ENCODE results near the gene PRODH2. TPM values are rescaled to one million over a fixed set of nuclear protein-coding genes. Genes with fewer than 3 reads are reported as not detected.

PRODH2 gene
- total RNA-seq, 2 experiments from 2014 or later: not detected

DNA sequence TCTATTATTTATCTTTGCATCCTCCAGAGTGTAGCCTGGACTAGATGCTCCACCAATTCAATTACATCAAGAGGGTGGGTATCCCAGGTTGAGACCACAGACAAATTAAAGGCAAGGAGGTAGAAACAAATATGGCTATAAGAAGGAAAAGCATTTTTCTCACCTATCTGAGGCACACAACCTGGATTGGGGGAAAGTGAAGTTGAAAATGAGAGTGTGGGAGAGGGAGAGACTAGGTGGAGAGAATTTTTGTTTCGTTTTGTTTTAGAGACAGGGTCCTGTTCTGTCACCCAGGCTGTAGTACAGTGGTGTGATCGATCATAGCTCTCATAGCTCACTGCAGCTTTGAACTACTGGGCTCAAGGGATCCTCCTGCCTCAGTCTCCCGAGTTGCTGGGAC is 5.8 kb upstream of the PRODH2 start:
- Mint-ChIP-seq H3K9me3 (no peaks in the 10 kb centered on the region), H3K27me3 (peaks cover 31% of the 10 kb centered on the region), H3K4me3 (no peak overlapping the region), H3K36me3 (ENCODE audit: low read depth) (no peaks in the 10 kb centered on the region), H3K4me1 (ENCODE audit: low read depth) (no peaks in the 10 kb centered on the region), H3K27ac (no peak overlapping the region)
- ChIA-PET POLR2A (interaction anchor here (0.6 kb wide), 1 partner anchor 956 kb away, joined by 3 read pairs; no protein-coding TSS in a partner anchor), CTCF (no interaction called here)
- no peak overlapping the region for H3K27ac ChIP-seq (ENCODE audit: low read depth in 1 of 2, low read length in 2 of 2)
- peaks cover 5 to 10% of the 10 kb centered on the region in 2 experiments for H3K27me3 ChIP-seq (ENCODE audit: control insufficient read depth in 1 of 2, insufficient read depth in 2 of 2, low read length in 2 of 2)
- ATAC-seq (ENCODE audit: poor library complexity): no peak
- no peaks in the 10 kb centered on the region for H3K9me3 ChIP-seq (ENCODE audit: control insufficient read depth in 1 of 2, insufficient read depth in 1 of 2, low read length in 2 of 2)
- TF ChIP-seq, protein P1, sequence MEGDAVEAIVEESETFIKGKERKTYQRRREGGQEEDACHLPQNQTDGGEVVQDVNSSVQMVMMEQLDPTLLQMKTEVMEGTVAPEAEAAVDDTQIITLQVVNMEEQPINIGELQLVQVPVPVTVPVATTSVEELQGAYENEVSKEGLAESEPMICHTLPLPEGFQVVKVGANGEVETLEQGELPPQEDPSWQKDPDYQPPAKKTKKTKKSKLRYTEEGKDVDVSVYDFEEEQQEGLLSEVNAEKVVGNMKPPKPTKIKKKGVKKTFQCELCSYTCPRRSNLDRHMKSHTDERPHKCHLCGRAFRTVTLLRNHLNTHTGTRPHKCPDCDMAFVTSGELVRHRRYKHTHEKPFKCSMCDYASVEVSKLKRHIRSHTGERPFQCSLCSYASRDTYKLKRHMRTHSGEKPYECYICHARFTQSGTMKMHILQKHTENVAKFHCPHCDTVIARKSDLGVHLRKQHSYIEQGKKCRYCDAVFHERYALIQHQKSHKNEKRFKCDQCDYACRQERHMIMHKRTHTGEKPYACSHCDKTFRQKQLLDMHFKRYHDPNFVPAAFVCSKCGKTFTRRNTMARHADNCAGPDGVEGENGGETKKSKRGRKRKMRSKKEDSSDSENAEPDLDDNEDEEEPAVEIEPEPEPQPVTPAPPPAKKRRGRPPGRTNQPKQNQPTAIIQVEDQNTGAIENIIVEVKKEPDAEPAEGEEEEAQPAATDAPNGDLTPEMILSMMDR (IDR thresholded peaks at IDR 0.05): no peak
- no peak for DNase-seq
- H3K4me3 ChIP-seq (ENCODE audit: low read length): no peak overlapping the region
- H3K36me3 ChIP-seq (ENCODE audit: insufficient read depth, low read length): no peaks in the 10 kb centered on the region
- no peaks in the 10 kb centered on the region for H3K4me1 ChIP-seq (ENCODE audit: insufficient read depth, low read length)
- intact Hi-C loops (cut with DNase I, micrococcal nuclease): no loop called here

DNA sequence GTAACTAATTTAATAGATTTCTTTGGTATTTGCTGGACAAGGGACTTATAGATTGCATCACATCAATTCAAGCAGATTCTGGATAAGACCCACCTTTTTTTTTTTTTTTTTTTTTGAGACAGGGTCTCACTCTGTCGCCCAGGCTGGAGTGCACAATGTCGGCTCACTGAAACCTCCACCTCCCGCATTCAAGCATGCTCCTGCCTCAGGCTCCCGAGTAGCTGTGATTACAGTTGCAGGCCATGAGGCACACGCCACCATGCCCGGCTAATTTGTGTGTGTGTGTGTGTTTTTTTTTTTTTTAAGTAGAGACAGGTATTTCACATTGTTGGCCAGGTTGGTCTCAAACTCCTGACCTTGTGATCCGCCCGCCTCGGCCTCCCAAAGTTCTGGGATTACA is 4.2 kb upstream of the PRODH2 start:
- no peak overlapping the region for H3K27ac Mint-ChIP-seq
- TF ChIP-seq, protein P1 (IDR thresholded peaks at IDR 0.05): no peak

DNA sequence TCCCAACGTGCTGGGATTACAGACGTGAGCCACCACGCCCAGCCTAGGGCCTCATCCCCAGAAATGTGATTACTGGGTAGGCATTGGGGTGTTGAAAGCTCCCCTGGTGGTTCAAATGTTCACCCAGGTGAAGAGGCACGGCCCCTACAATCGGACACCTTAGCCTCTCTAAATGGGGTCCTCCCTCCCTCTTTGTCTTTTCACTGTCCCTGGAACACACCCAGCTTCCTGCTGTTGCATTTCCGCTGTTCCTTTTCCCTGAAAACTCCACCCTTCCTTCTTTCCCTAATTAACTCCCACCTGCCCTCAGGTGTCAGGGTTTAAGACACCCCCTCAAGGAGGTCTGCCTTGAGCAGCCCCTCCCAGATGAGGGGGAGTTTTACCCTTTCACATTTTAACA is 3.6 kb upstream of the PRODH2 start:
- DNase-seq (no peak), ATAC-seq (ENCODE audit: poor library complexity) (no peak)
- Histone ChIP-seq H3K27me3 (ENCODE audit: control insufficient read depth in 1 of 2, insufficient read depth in 2 of 2, low read length in 2 of 2) (peaks cover 5 to 6% of the 10 kb centered on the region in 2 experiments), H3K9me3 (ENCODE audit: control insufficient read depth in 1 of 2, insufficient read depth in 1 of 2, low read length in 2 of 2) (no peaks in the 10 kb centered on the region), H3K27ac (ENCODE audit: low read depth in 1 of 2, low read length in 2 of 2) (no peak overlapping the region), H3K4me1 (ENCODE audit: insufficient read depth, low read length) (no peaks in the 10 kb centered on the region), H3K36me3 (ENCODE audit: insufficient read depth, low read length) (no peaks in the 10 kb centered on the region), H3K4me3 (ENCODE audit: low read length) (no peak overlapping the region)
- Mint-ChIP-seq H3K27me3 (peaks cover 29% of the 10 kb centered on the region), H3K36me3 (ENCODE audit: low read depth) (no peaks in the 10 kb centered on the region), H3K9me3 (no peaks in the 10 kb centered on the region), H3K4me1 (ENCODE audit: low read depth) (no peaks in the 10 kb centered on the region), H3K27ac (no peak overlapping the region), H3K4me3 (no peak overlapping the region)
- ChIA-PET CTCF (no interaction called here), POLR2A (no interaction called here)
- TF ChIP-seq, protein P1 (IDR thresholded peaks at IDR 0.05): no peak
- intact Hi-C loops (cut with DNase I, micrococcal nuclease): no loop called here

More for the DNA sequence above, 4.2 kb upstream of the PRODH2 start:
- Histone ChIP-seq H3K4me3 (ENCODE audit: low read length) (no peak overlapping the region), H3K27me3 (ENCODE audit: control insufficient read depth in 1 of 2, insufficient read depth in 2 of 2, low read length in 2 of 2) (peaks cover 5 to 6% of the 10 kb centered on the region in 2 experiments), H3K27ac (ENCODE audit: low read depth in 1 of 2, low read length in 2 of 2) (no peak overlapping the region), H3K36me3 (ENCODE audit: insufficient read depth, low read length) (no peaks in the 10 kb centered on the region), H3K9me3 (ENCODE audit: control insufficient read depth in 1 of 2, insufficient read depth in 1 of 2, low read length in 2 of 2) (no peaks in the 10 kb centered on the region), H3K4me1 (ENCODE audit: insufficient read depth, low read length) (no peaks in the 10 kb centered on the region)
- H3K4me1 Mint-ChIP-seq (ENCODE audit: low read depth): no peaks in the 10 kb centered on the region
- no peak overlapping the region for H3K4me3 Mint-ChIP-seq
- ChIA-PET POLR2A (no interaction called here), CTCF (no interaction called here)
- H3K27me3 Mint-ChIP-seq: peaks cover 25% of the 10 kb centered on the region
- no peaks in the 10 kb centered on the region for H3K36me3 Mint-ChIP-seq (ENCODE audit: low read depth)
- ATAC-seq (ENCODE audit: poor library complexity) (no peak), DNase-seq (no peak)
- intact Hi-C loops (cut with DNase I, micrococcal nuclease): no loop called here
- H3K9me3 Mint-ChIP-seq: no peaks in the 10 kb centered on the region
